Lung (tissue), 12 donors: ENCODE data around the gene ROR1. TPM values are rescaled to one million over a fixed set of nuclear protein-coding genes. Genes with fewer than 3 reads are reported as not detected.
A peak's percentile ranks its signal among the peaks of the same experiment; 100 is the strongest.

Experiments
- ATAC-seq: fragments of 200-7000 bp; cut with Tn5 transposase; one replicate; pipeline ENCODE4 v1.9.1; 2020; ENCODE audit warnings: moderate number of reproducible peaks; ENCODE audit not compliant: insufficient read depth, low FRiP score
- DNase-seq, 3 donors: peaks; one replicate each; pipeline ENCODE4 v3.0.0-alpha.2; 2013 to 2017
- H3K27ac ChIP-seq, 2 donors: one replicate each; pipeline ENCODE4 v1.5.1; 2013; ENCODE audit warnings: mild to moderate bottlenecking in 2 of 2, moderate library complexity in 2 of 2, control low read depth in 1 of 2, inconsistent platforms in 1 of 2, low read depth in 1 of 2, low read length in 1 of 2
- H3K27me3 ChIP-seq, 3 donors: one replicate each; pipeline ENCODE4 v1.5.1; 2013; ENCODE audit warnings: low read length in 2 of 3; ENCODE audit not compliant: control insufficient read depth in 3 of 3, insufficient read depth in 3 of 3
- H3K36me3 ChIP-seq, 4 donors: one replicate each; pipeline ENCODE4 v1.5.1; 2013; ENCODE audit warnings: low read length in 4 of 4, mild to moderate bottlenecking in 1 of 4, moderate library complexity in 1 of 4; ENCODE audit not compliant: control insufficient read depth in 4 of 4, insufficient read depth in 4 of 4
- H3K4me1 ChIP-seq, 5 donors: one replicate each; pipeline ENCODE4 v1.5.1; 2013; ENCODE audit warnings: low read length in 5 of 5, mild to moderate bottlenecking in 2 of 5, moderate library complexity in 1 of 5; ENCODE audit not compliant: control insufficient read depth in 5 of 5, insufficient read depth in 5 of 5
- H3K4me3 ChIP-seq: one replicate; pipeline ENCODE4 v1.5.1; 2013; ENCODE audit warnings: mild to moderate bottlenecking, control low read depth, moderate library complexity
- H3K9ac ChIP-seq, 2 donors: one replicate each; pipeline ENCODE4 v1.5.1; 2013; ENCODE audit warnings: low read length in 2 of 2, control low read depth in 1 of 2; ENCODE audit not compliant: insufficient read depth in 1 of 2
- H3K9me3 ChIP-seq, 4 donors: one replicate each; pipeline ENCODE4 v1.5.1; 2013; ENCODE audit warnings: low read length in 3 of 4, mild to moderate bottlenecking in 1 of 4, moderate library complexity in 1 of 4; ENCODE audit not compliant: control insufficient read depth in 4 of 4, insufficient read depth in 3 of 4
- WGBS, 2 donors: extraction: QIAGEN DNeasy Blood & Tissue Kit; methylation state at CpG; one replicate each; pipeline ENCODE4 v1.1.7; 2013; 5-methylcytosine and 5-hydroxymethylcytosine counted together
- polyA plus RNA-seq, 2 donors: library from polyadenylated mRNA; stranded (reverse); fragments of 200-250 nt; gene quantifications; one replicate each; pipeline ENCODE4 v1.2.1, GENCODE V29; 2013
- total RNA-seq, 2 donors: library from RNA; depleted of rRNA in 1 of 2; stranded (reverse); fragments of >200 nt in 1 of 2; gene quantifications; one replicate each; pipeline ENCODE4 v1.2.1, GENCODE V29; 2014 to 2021
- TF ChIP-seq, protein P1 (sequence below): IDR thresholded peaks from 2 replicates; pipeline ENCODE4 v1.5.1; 2012; ENCODE audit warnings: mild to moderate bottlenecking; ENCODE audit errors: control extremely low read depth, extremely low read depth
- donor health status: control.
- donor health status: control.
- donor health status: Bipolar disorder and iron deficiency.
- donor health status: healthy.
- donor health status: DM: yes; HTN: yes; CAD: no.

Gene ROR1
- total and polyA plus RNA-seq, 4 donors, result 2.9 to 47.0 (median 14.0) TPM

DNA sequence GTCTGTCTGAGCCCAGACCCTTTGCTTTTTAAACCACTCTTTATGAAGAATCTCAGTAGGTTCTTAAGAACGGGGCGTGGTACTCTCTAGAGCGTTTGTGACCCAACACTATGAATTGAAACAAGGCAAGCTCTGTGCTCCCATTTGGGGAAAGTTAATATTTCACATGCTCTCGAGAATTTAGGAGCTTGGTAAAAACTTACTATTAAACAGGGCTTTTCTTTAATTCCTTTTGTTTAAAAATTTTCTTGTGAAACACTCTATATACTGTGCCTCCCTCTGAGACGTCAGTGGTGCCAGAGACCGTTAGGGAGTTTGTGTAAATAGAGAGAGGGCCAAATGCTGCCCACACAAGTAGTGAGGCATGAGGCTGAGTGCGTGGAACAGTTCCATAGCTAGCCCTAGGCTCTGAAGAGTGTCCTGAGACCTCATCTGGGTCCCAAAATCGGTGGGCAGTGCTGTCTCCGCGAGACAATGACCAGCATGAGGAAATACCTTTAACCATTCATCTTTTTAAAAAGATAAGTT, 144.7 kb downstream of the ROR1 start:
- no peak overlapping the region for H3K27ac ChIP-seq
- WGBS, 2 donors, result 62 to 83% methylated on average over 10 of the region's 10 CpGs
- no peaks in the 10 kb centered on the region for H3K9me3 ChIP-seq
- no peaks in the 10 kb centered on the region for H3K27me3 ChIP-seq
- no peak overlapping the region for H3K4me3 ChIP-seq
- H3K4me1 ChIP-seq, result peaks cover 11 to 77% (median 33%) of the 10 kb centered on the region in 5 donors
- DNase-seq, result peak; percentile 44 to 77 (median 66)
- no peak for ATAC-seq
- H3K9ac ChIP-seq, result no peak overlapping the region
- H3K36me3 ChIP-seq, result no peaks in the 10 kb centered on the region
- TF ChIP-seq, protein P1, sequence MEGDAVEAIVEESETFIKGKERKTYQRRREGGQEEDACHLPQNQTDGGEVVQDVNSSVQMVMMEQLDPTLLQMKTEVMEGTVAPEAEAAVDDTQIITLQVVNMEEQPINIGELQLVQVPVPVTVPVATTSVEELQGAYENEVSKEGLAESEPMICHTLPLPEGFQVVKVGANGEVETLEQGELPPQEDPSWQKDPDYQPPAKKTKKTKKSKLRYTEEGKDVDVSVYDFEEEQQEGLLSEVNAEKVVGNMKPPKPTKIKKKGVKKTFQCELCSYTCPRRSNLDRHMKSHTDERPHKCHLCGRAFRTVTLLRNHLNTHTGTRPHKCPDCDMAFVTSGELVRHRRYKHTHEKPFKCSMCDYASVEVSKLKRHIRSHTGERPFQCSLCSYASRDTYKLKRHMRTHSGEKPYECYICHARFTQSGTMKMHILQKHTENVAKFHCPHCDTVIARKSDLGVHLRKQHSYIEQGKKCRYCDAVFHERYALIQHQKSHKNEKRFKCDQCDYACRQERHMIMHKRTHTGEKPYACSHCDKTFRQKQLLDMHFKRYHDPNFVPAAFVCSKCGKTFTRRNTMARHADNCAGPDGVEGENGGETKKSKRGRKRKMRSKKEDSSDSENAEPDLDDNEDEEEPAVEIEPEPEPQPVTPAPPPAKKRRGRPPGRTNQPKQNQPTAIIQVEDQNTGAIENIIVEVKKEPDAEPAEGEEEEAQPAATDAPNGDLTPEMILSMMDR, result no peak

DNA sequence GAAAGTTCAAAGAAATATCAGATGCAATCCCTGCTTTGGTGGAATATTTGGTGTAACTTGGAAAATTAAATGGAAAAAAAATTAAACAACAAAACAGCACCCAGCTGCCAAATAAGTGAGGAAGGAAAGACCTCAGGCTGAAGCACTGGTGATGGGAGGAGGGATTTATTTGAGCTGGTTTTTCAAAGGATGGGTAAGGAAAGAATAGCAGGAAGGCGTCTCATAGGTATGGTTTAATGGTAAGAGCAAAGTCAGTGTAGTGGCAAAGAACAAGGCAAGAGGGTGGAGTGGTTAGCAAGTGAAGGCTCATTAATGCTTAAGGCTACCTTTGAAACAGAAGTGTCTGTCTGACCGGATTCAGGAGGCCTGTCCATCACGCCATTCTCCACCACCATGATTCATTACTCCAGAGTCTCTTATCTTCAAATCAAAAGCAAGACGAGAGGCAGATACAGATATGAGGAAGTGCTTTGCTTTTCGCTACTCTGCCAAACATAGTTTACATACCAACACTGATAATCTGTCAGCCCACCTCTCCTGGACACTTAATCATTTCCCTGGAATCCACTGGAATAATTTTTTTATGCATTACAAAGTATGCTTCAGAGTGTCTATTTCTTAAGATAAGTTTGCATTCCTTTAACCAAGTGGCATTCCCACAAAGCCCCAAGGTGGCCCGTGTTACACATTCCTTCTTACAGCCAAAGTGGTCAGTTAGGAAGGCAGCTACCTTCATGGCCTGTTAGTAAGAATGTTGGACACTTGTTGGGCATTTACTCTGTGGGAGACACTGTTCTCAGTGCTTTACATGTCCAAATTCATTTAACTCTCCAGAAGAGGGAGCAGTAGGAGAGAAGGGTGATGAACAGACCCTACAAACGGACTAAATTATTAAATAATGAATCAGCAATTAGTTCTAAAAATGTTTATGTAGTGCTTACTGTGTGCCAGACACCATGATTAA, 146.6 kb downstream of the ROR1 start:
- no peak overlapping the region for H3K4me3 ChIP-seq
- ATAC-seq, result peak; percentile 81
- peaks cover 7 to 60% (median 29%) of the 10 kb centered on the region in 5 donors for H3K4me1 ChIP-seq
- no peaks in the 10 kb centered on the region for H3K27me3 ChIP-seq
- no peaks in the 10 kb centered on the region for H3K36me3 ChIP-seq
- no peaks in the 10 kb centered on the region for H3K9me3 ChIP-seq
- TF ChIP-seq, protein P1, result no peak
- H3K9ac ChIP-seq, result no peak overlapping the region
- H3K27ac ChIP-seq, result peak overlapping the region in 1 of 2 donors; percentile 73
- 29 to 39% methylated on average over 7 of the region's 7 CpGs for WGBS, 2 donors
- DNase-seq, result peak; percentile 53 to 57 (median 55)

DNA sequence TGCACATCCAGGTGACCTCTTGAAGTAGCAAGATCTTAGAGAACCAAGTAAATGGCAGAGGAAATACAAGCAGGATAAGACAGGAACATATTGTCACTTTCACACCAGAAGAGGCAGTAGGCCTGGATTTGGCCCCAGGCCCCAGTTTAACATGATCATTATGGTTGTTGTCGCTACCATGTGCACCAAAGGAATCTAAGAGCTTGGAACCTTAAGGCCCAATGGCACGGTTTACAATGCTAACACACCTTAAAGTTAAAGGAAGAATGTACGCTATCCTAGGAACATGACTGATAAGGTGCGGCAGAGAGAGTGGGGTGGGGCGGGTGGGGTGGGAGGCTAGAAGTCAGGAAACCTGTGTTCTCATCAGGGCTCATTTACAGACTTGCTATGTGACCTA, 147.5 kb downstream of the ROR1 start:
- no peaks in the 10 kb centered on the region for H3K27me3 ChIP-seq
- H3K4me1 ChIP-seq, result peaks cover 7 to 52% (median 27%) of the 10 kb centered on the region in 5 donors
- no peak overlapping the region for H3K9ac ChIP-seq
- H3K4me3 ChIP-seq, result no peak overlapping the region
- ATAC-seq (no peak), DNase-seq (no peak)
- WGBS, 2 donors, result 76 to 91% methylated on average over 5 of the region's 5 CpGs
- no peaks in the 10 kb centered on the region for H3K36me3 ChIP-seq
- TF ChIP-seq, protein P1, result no peak
- peak overlapping the region in 1 of 2 donors; percentile 38 for H3K27ac ChIP-seq
- H3K9me3 ChIP-seq, result no peaks in the 10 kb centered on the region
